HG03095 (cell line): ENCODE data around the gene ITGA8.
"Not testable (repeated sequence)": the region's sequence is repeated elsewhere in the genome, so short reads cannot be mapped to it uniquely, and the experiment has no call there.

Experiments used
- ATAC-seq: cut with Tn5 transposase; IDR thresholded peaks from one replicate; pipeline ENCODE4 v1.9.1; 2021; ENCODE audit warnings: moderate library complexity; ENCODE audit not compliant: unreplicated experiment

Gene ITGA8

DNA sequence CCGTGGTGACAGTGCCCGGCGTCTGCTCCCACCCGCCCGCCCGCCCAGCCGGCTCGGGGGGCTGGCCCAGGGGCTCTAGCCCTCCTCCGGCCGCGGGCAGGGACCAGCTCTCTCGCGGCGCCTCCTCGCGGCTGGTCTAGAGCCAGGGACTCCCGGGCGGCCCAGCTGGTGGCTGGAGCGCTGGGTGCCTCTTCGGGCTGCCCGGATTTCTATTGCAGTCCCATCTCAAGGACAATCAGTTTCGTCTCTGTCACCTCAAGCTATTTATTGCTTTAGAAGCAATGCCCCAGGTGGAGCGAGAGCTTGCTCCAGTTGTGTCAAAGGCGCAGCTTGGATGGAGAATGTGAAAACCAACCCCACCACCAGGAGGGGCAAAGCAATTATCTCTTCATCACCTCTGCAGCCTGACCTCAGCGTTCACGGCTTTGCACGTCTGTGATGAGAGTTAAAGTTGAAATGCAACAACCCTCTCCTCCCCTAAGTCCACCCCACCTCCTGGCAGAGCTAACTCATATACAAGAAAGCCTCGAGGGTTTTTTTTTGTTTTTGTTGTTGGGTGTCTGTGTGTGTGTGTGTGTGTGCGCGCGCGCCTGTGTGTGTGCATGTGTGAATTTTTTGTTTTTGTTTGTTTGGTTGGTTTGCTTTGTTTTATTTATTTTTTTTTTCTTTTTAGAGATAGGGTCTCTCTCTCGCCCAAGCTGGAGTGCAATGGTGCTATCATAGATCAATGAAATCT, at the start of gene ITGA8:
Gene ITGA8 (minus strand): TSS at position 24 of the 736 bp plus-strand sequence. CDS start 151 bp downstream, outside the sequence.
- no peak for ATAC-seq

DNA sequence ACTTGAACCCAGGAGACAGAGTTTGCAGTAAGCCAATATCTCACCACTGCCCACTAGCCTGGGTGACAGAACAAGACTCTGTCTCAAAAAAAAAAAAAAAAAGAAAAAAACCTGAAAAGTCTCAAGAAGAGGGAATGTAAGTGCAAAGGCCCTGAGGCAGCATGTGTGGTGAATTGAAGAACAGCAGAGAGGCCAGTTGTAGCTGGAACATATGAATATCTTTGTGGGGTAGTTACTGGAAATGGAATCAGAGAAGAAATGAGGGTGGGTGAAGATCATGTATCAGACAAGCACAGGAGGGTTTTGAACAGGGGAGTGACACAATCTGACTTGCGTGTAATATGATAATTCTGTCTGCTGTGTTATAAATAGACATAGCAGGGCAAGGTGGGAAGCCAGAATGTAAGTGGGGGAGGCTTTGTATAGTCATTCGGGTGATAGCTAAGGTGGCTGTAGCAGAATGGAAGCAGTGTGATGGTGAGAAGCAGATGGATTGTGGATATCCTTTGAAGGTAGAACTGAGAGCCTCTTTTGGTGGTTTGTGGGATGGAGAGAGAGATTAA, 45.3 kb upstream of the ITGA8 start:
- no peak for ATAC-seq

DNA sequence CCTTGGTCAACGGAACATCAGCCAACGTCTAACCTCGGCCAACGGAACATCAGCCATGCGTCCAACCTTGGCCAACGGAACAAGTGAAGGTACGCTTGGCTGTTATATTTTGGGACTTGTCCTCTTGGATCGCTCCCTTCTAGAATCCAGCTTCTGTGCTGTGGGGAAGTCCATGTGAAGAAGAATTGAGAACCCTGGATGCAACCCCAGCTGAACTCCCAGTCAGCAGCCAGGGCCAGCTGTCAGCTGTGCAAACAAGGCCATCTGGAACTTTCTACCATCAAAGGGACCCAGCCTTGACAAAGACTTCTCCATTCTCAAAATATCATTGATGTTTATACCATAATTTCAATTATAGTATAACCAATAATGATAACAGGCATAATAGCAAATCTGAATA, 43.3 kb upstream of the ITGA8 start:
- no peak for ATAC-seq

DNA sequence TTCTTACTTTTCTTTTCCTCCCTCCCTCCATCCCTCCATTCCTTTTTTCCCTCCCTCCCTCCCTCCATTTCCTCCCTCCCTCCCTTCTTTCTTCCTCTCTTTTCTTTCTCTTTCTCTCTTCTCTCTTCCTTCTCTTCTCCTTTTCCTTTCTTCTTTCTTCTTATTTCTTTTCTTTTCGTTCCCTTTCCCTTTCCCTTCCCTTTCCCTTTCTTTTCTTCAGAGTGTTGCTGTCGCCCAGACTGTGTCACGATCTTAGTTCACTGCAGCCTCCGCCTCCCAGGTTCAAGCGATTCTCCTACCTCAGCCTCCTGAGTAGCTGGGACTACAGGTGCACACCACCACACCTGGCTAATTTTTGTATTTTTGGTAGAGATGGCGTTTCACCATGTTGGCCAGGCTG, 42.5 kb upstream of the ITGA8 start:
- not testable (repeated sequence) for ATAC-seq

DNA sequence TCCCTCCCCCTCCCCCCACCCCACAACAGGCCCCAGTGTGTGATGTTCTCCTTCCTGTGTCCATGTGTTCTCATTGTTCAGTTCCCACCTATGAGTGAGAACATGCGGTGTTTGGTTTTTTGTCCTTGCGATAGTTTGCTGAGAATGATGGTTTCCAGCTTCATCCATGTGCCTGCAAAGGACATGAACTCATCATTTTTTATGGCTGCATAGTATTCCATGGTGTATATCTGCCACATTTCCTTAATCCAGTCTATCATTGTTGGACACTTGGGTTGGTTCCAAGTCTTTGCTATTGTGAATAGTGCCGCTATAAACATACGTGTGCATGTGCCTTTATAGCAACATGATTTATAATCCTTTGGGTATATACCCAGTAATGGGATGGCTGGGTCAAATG, 41.5 kb upstream of the ITGA8 start:
- ATAC-seq: not testable (repeated sequence)

DNA sequence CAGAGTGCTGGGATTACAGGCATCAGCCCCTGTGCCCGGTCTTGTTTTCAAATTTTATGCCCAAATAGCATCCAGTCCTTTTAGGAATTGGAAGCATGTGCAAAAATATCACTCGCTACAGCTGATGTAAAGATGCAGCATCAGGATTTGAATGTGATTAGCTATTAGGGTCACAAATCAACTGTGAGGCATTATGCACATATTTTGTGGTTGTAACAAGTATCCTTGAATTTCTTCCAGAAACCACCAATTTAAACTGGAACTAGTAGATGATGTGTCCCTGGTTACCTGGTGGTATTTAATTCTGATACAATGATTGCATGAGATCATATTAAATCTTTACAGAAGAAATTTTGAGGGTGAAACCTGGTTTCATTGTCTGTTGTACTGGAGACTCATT, 41.0 kb upstream of the ITGA8 start:
- no peak for ATAC-seq

DNA sequence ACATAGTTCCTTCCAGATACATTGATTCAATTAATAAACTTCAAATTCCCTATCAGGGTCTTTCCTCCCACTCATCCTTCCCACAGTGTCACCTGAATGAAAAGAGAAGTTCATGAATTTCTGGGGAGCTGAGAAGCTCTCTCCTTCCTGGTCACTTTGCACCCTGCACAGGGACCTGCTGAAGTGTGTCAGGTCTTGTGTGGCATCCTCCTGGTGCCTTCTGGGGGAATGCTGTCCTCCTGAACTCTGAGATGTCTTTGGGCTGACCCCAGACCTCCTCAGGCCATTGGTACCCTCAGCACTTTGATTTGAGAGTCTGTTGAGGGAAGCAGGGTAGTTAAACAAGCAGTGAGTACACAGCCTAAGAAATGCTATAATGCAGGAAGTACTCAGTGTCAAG, 39.5 kb upstream of the ITGA8 start:
- no peak for ATAC-seq

DNA sequence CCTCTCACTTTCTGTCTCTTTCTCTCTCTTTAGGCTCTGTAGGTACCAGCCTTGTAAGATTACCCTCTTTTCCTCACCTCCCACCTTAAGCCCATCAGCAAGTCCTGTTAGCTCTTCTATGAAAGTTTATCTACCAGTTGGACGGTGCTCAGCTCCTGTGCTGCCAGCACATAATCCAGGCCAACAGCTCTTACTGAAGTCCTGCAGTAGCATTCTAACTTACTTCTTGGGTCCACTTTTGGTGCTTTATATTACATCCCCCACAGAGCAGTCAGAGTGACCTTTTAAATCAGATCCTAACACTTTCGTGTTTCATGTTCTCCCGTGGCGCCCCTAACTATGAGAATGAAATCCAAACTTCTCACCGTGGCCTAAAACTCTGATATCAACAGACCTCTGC, 38.9 kb upstream of the ITGA8 start:
- ATAC-seq: no peak

DNA sequence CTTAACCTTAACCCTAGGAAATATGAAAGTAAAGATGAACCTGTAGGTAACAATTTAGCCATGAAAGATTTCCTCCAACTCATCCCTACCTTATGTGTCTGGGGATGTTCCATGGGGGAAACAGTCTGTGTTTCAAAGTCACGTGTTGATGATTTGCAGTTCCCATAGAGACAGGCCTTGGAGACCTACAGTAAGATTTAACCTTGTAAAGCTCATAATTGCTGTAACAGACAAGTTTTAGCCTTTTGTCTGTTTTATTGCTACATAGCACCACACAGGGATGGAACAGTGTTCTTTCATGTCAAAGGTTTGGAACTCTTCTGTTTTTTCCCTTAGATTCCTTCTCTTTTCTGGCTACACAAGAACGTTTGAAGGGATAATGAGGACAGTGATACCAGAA, 35.2 kb upstream of the ITGA8 start:
- no peak for ATAC-seq

DNA sequence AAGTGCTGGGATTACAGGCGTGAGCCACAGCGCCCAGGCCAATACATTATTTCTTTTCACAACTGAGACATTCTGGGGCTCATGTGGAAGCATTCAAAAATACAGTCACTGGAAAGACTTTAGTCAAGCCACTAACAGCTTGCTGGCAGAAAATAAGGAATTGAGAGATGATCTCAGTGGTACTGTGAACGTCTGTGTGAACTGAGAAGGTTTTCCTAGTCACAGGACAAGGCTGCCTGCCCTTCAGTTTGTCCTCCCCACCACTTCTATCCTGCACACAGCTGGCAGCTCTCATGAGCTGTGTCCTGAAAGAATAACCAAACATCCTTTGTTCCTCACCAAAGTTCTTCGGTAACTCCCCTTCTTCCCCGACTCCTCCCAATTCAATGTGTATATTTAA, 31.3 kb upstream of the ITGA8 start:
- ATAC-seq: no peak

DNA sequence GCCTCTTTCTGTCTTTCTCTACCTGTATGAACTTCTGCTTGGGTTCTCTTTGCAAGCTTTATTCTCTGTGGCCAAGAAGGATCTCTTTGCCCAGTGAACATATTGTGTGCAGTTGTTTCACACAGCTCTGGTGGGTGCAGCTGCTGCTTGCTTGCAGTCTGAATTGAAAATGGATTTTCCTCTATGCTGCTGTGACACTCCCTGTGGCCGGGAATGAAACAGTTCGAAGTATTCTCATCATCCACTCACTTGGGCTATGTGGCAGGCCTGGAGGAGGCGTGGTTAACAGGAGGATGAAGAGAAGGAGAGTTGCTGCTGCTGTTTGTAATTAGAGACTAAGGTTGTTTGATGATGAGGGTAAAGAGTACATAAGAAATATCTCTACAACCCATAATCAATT, 28.4 kb upstream of the ITGA8 start:
- ATAC-seq: no peak

DNA sequence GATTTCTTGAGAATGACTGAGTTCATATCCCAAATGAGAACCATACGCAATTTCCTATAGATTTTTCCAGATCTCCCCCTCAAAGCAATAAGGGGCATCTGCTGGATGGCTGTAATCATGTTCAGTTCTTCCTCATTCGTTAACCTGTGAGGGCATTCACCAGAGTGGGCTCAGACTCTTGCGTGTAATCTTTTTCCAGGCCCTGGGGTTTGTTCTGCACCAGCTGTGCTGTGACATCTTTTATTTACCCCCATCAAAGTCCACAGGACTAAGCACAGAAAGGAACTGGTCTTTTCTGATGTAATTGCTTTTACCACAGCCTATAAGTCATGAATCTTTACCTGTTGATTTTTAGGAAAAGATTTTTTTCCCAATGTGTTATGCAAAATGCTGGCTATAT, 27.9 kb upstream of the ITGA8 start:
- no peak for ATAC-seq

DNA sequence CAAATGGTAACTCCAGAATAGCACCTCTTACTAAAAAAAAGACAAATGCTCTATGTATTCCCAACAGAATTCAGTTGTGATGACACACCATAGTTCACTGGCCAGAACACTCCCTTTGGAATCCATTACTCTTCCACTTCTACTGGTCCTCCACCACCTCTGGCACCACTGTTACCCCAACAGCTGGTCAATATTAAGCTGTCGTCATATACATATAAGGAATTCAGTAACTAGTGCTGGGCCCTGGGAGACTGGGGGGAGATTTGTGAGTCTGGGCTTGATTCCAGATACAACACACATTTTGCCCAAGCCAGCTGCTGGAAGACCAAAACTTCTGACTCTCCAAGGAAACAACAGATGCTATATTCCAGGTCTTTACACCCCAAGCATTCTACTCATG, 26.0 kb upstream of the ITGA8 start:
- no peak for ATAC-seq

DNA sequence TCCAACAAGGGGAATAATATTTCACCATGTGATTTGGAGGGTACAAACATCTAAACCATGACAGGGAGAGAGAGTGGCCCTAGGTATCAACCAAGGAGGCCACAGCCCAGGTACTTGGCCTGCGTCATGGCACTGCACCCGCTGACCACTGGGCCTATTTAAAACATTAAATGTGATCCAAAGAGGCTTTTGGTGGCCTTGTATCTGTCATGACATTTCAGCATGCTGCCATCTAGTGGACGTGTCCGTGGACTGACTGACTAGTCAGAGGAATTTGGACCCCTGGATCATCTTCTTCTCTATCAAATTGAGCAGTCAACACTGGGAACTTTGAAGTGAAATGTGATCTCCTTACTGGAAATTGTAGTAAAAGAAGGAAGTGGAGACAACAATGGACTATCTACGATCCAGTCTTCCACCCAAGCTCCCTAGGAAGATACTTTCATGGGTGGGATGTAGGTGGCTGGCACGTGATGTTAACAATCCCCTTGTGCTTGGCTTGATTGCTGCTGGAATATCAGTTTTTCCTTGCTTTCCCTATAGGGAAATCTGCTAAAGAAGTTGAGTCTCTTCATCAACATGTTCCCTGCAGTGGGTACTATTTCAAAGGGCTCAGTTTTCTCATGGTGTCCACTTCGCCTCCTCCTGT, 24.6 kb upstream of the ITGA8 start:
- peak; percentile 73 for ATAC-seq

DNA sequence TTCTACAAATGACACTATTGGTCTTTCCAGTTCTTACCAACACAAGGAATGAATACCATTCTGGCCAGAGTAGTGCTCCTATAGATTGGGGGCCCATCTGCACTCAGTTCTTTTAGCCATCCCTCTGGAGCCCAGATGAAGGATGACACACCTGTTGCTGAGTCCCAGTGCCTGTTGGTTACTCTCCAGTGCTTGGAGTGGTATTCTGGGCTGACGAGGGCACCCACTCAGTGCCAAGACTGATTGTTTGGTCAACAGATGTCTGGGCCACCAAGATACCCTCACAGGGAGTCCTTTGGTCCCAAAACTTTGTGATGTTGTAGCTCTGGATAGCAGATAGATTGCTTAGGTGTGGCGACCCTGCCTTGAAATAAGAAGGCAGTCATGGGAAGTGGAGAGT, 23.7 kb upstream of the ITGA8 start:
- ATAC-seq: no peak

DNA sequence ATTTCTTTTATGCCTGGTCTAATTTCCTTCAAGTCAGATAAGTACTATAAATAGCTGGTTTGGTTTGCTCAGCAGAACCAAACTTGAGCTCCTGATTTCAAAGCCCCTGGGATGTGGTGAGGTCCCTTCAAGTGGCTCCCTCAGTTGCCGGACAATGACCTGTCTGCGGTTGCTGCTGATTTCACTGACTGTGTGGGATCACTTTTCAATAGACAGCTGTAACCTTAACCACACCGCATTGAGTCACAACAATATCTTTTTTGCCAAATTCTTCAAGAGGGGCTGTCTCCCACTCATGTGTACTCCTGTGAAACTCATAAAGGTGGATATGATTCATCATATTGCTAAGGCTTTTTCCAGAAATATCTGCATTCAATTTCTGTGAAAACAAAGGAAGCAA, 23.1 kb upstream of the ITGA8 start:
- ATAC-seq: no peak

DNA sequence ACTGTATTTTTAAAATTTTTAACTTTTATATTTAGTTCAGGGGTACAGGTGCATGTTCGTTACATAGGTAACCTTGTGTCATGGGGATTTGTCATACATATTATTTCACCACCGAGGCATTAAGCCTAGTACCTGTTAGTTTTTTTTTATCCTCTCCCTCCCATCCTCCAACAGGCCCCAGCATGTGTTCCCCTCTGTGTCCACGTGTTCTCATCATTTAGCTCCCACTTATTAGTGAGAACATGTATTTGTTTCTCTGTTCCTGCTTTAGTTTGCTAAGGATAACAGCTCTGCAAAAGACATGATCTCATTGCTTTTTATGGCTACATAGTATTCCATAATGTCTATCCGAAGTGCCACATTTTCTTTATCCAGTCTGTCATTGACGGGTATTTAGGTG, 22.4 kb upstream of the ITGA8 start:
- ATAC-seq: no peak

DNA sequence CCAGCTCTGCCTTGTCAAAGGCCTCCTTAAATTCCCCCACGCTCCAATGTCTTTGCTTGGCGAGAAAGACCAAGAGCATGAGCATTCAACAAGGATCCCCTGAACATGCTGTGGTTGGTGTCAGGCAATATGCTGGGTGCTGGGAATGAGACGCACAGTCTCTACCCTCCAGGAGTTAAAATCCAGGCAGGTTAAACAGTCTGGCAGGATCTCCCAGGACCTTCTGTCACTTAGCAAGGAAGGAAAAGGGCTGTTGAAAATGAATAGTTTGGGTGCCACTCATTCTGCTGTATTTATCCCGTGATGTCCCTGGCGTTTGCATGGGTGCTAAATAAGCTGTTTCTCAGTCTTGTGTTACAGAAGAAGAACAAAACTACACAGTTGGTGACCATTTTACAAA, 21.9 kb upstream of the ITGA8 start:
- ATAC-seq: no peak

DNA sequence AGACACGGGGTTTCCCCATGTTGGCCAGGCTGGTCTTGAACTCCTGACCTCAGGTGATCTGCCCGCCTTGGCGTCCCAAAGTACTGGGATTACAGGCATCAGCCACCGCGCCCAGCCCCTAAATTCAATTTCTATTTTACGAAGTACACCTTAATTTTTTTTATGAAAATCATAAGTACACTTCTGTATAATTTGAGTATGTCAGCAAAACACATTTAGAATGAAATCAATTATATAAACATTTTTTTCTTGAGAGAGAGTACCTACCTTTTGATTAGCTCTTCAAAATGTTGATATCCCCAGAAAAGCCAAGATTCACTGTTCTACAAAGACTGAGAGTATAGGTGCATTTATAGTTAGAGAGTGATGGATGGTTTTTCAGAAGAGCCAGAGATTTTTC, 20.5 kb upstream of the ITGA8 start:
- no peak for ATAC-seq

DNA sequence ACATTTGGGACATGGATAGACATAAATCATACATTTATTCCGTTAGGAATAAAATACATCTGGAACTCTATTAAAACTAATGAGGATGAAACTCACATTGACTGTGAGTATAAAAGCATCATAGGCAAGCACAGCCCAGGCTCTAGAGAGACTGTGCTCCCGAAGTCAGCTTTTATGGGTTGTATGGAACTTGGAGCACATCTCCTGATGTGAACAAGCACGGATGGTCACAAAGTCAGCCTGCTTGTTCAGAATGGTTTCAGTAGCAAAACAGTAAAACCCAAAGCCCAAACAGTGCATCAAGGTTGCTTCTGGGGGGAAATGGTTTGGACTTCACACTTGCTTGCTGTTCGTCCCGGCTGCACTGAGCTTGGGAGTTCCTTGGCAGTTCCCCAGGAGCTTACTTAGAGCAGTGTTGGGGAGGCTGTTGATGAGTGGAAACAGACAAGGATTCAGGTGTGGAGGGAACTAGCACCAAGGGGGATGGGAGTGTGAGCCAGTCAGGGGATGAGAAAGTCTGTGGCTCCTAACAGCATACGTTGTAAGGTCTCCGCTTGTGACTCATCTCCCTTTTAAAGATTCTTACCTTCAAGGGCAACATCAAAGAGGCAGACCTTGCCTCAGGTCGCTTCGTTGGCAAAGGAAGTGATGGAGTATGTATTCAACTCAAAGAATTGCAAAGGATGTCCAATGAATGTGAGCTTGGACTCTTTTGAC, 19.7 kb upstream of the ITGA8 start:
- ATAC-seq: no peak

DNA sequence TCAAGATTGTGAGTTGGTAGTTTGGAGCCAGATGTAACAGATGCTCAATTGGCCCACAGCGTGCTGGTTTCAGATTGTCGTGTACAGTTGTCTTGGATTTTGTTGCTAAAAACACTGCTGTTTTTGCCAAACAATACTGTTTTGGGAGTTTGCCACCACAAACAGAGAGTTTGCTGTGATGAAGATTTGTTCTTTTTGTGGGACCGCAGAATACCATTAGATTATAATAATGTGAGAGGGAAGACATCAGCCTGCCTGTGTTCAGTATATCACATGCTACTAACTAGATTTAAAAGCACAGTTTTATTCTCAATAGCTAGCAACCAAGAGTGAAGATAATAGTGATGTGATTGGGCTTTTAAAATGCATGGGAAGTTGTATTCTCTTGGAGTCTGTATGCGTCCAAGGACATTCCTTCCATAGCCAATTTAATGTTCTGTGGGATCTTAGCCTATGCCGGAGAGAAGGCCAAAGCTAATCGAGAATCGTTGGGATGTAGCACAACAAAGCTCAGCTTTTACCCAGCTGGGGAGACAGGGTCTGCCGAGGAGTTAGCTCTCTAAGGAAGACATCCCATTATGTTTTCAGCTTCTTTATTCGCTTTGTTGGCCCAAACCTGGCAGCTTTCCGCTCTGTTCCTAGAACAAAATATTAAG, 18.7 kb upstream of the ITGA8 start:
- no peak for ATAC-seq
